LNCAP (cell line): Measurements from ENCODE around the gene NHS.

Experiments used
- TF ChIP-seq, protein P1 (sequence below): fragments of 450-650 bp; IDR thresholded peaks from 2 replicates; pipeline ENCODE4 v1.5.1; 2017; ENCODE audit warnings: mild to moderate bottlenecking

NHS gene

DNA sequence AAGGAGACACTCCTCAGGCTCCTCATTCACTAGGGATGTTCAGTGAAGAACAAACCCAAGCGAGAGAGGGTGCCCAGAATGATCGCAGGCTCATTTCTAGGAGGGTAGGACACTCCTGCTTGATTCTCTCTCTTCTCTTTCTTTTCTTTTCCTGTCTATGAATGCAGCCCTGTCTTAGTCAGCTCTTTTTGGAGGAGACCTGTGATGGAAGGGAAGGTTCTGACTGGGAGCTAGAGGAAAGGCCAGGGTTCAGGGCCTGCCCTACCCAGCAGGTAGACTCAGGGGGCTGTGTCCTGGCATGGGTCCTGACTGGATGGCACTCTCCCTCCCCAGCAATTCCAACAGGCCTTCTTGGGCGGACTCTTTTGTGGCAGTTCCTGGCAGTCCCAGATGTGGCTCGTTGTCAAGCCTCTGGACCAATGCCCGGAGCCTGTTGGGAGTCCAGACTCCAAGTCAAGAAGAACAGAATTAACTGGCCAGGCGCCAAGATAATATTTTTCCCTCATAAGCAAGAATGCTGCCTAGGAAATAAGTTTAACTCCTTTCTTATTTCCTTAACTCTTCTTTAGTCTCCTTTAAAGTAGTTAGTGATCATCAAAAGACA lies 222.9 kb downstream of the NHS start:
- TF ChIP-seq, protein P1, sequence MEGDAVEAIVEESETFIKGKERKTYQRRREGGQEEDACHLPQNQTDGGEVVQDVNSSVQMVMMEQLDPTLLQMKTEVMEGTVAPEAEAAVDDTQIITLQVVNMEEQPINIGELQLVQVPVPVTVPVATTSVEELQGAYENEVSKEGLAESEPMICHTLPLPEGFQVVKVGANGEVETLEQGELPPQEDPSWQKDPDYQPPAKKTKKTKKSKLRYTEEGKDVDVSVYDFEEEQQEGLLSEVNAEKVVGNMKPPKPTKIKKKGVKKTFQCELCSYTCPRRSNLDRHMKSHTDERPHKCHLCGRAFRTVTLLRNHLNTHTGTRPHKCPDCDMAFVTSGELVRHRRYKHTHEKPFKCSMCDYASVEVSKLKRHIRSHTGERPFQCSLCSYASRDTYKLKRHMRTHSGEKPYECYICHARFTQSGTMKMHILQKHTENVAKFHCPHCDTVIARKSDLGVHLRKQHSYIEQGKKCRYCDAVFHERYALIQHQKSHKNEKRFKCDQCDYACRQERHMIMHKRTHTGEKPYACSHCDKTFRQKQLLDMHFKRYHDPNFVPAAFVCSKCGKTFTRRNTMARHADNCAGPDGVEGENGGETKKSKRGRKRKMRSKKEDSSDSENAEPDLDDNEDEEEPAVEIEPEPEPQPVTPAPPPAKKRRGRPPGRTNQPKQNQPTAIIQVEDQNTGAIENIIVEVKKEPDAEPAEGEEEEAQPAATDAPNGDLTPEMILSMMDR, result no peak

DNA sequence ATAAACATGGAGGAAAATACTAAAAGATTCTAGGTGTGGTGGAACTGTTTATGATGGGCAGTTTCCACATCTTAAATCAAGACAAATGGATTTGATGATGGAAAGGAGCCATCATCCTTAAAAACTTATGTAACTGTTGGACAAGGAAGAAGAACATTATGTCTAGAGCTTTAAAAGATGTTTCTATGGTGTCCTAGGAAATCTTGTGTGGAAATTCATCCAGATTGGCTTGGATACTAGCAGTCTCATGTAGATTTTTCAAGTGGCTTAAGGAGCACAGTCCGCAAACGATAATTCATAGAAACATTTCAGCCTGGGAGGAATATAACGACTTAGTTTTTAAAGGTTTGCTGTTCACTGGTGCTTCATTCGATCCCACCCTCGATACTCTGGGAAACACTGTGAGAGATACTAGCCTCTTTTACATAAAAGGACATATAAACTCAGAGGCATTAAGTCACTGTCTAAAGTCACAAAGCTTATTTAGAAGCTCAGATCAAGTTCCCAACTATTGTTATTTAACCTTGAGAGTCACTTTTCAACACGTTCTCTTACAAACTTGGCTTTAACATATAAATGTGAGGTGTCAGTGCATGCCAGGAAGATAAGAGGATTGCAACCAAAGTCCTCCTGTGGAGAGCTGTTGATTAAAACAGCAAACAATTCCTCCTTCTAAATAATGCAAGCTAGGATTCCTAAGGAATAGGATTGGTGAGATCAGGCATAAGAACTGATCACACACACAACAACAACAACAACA lies 226.6 kb downstream of the NHS start:
- TF ChIP-seq, protein P1, result no peak

DNA sequence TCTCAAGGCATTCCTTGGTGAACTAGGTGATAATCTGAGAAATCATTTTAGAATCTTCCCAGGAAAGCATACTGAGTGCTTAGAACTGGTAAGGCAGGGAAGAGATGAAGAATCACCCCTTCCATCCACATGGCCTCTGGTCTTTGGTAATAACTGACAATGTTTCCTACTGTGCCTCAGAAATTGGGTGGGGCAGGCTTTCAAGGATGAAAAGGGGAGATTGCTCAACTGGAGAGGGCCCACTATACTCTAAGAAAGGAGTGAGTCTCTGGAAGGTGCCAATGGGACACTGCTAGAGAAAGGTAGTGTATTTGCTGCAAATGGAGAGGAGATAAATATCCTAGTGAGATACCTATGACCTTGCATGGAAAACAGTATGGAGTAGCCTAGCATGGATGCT lies 227.2 kb downstream of the NHS start:
- TF ChIP-seq, protein P1, result no peak

DNA sequence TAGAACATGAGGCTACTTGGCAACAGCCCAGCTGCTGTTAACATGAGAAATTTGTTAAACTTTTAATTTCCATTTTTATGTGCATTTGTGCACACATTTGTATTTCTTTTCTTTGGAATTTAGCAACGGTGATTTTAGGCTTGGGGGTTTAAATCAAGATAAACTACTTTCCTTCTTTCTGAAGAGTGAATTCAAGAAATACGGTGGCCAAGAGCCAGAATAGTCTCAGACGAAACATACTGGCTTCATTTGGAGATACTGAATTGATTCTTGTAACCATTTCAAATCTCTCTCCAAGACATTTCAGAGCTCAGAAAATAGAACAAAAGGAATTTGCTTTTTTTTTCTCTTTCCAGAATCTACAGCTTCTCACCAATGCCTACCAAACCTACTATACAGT lies 228.2 kb downstream of the NHS start:
- TF ChIP-seq, protein P1, result no peak

DNA sequence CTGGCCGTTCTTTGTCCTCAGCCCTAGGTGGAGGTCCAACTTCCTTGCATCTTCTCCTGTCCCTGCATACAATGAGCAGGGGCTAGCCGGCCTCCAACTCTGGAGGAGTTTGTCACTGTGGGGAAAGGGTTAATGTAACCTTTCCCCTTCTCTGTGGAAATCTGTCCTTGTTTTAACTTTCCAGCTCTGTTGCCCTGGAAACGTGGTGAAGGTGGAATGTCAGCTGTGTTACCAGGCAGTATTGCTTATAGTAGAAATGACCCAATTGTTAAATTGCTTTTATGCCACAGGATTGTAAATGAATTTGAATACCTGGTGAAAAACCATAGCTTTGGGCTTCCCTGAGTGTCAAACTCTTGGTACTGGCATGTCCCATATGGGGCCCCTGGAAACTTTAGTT lies 230.7 kb downstream of the NHS start:
- TF ChIP-seq, protein P1, result no peak

DNA sequence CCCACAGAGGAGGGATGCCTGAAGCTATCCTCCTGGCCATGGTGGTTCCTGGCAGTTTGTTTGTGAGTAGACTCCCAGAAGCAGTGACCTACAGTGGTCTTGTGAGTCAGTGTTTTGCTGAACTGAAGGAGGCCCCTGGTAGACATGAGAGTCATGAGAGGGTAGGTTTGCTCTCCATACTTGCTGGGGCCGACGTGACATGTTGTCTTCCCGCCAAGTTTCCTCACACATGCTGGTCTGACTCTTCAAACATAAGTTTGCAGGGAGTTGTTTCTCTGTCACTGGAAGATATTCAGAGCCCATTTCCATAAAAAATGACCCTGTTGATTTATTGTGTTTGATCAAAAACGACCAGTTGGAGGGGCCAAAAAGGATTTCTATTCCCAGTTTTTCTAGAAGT lies 231.2 kb downstream of the NHS start:
- TF ChIP-seq, protein P1, result no peak

DNA sequence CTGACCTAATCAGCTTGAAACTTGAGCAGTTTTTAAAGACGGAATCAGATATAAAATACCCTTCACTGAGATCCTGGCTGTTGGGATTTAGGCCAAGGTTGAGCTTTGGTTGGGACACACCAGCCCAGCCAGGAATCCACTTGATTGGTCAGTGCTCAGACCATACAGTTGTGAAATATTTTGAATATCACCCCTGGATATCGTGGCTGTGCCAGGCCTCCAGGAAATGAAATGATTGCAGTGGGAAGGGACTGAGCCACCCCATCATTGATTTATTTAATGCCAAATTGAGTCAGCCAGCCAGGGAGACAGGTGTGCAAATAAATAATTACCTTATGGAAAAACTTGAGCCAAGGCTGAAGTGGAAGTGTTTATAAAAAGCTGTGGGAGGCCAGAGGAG lies 233.9 kb downstream of the NHS start:
- TF ChIP-seq, protein P1, result no peak
